ENCODE results near the gene GAL3ST3. TPM values are rescaled to one million over a fixed set of nuclear protein-coding genes. Genes with fewer than 3 reads are reported as not detected.

GAL3ST3 gene
- total and polyA plus RNA-seq, 2 of the 8 experiments (the other 6 are each of a cell fraction or from before 2014, with no cell fraction given), result 21.1 to 21.4 TPM

DNA sequence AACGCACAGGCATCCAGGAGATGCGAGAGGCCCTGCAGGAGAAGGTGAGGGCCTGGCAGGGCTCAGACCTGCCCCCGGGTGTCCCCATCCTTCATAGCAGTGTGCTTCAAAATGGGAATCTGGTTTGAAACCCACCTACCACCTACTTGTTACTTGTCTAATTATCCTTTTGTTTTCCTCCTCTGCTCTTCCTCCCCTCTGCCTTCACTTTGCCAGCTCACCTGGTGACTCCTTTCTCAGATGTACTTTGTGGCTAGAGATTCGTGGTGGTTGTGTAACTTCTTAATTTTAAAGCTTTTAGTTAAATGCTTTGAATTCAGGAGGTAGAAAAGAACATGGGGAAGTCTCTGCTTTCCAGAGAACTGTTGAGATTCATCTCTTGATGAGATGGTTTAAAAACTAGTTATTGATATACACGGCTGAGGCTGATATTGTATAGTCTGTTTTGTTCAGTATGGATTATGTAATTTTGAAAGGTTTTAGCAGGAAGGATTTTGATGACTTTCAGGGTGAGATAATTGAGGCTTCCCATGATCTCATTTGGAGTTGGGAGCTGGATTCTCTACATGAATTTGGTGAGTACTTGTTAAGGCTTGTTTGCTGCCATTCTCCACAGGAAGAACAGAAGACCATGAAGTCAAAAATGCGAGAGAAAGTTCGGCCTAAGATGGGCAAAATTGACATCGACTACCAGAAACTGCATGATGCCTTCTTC is 11.2 kb upstream of the GAL3ST3 start (continued):
- no peak for TF ChIP-seq TCF12 (IDR thresholded peaks at IDR 0.05; ENCODE audit: low read depth, low read length)
- TF ChIP-seq, protein P1, sequence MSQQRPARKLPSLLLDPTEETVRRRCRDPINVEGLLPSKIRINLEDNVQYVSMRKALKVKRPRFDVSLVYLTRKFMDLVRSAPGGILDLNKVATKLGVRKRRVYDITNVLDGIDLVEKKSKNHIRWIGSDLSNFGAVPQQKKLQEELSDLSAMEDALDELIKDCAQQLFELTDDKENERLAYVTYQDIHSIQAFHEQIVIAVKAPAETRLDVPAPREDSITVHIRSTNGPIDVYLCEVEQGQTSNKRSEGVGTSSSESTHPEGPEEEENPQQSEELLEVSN (IDR thresholded peaks at IDR 0.05), result no peak
- TF ChIP-seq MAFK (IDR thresholded peaks at IDR 0.05; ENCODE audit: low read depth, low read length), result no peak
- no peak for TF ChIP-seq SP2 (IDR thresholded peaks at IDR 0.05; ENCODE audit: low read length)
- no peak for TF ChIP-seq JUND (IDR thresholded peaks at IDR 0.05; ENCODE audit: low read length)
- no peak for TF ChIP-seq TEAD4 (IDR thresholded peaks at IDR 0.05; ENCODE audit: low read depth, low read length)
- no peak for TF ChIP-seq TAF7 (optimal IDR thresholded peaks at IDR 0.05; ENCODE audit: borderline replicate concordance, low read depth, low read length)
- TF ChIP-seq POLR2AphosphoS5 (IDR thresholded peaks at IDR 0.05; ENCODE audit: low read depth, low read length), result no peak
- TF ChIP-seq ZNF274 (IDR thresholded peaks at IDR 0.05; ENCODE audit: borderline replicate concordance, extremely low read depth, low read length), result no peak
- no peak for TF ChIP-seq CHD1 (IDR thresholded peaks at IDR 0.05; ENCODE audit: low read depth, low read length)

Measured in H1 (cell line).